Stimulated activated CD4-positive, alpha-beta T cell treated with anti-CD3 and anti-CD28 coated beads, TNF-alpha, amount 100 ng/mL, for 48 hours (primary cell): ENCODE results near the gene CAMK1G.

Source experiments
- DNase-seq, 3 donors: peaks; one replicate each; pipeline ENCODE4 v3.0.0-alpha.2; 2020; ENCODE audit warnings: low read depth in 3 of 3

Gene CAMK1G

DNA sequence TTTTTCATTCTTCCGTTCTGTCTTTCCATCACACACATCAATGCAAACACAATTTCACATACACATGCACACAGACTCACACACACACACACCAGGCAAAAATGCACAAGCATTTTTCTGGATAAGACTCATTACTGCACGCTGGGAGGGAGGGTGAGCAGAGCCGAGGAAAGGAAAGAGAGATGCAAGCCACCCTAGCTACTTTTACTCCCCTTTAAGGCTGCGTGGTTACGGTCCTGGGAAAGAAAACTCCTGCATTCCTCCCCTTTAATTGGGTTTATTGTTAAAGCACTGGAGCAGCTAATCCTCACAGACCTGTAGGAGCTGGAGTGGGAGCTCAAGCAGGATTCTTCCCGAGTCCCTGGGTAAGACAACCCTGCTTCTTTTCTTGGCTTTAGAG, at the start of gene CAMK1G:
Gene CAMK1G, plus strand, starts transcription at position 307 of the 400 bp plus-strand sequence. CDS start 11,270 bp downstream, outside the sequence.
- no peak for DNase-seq

DNA sequence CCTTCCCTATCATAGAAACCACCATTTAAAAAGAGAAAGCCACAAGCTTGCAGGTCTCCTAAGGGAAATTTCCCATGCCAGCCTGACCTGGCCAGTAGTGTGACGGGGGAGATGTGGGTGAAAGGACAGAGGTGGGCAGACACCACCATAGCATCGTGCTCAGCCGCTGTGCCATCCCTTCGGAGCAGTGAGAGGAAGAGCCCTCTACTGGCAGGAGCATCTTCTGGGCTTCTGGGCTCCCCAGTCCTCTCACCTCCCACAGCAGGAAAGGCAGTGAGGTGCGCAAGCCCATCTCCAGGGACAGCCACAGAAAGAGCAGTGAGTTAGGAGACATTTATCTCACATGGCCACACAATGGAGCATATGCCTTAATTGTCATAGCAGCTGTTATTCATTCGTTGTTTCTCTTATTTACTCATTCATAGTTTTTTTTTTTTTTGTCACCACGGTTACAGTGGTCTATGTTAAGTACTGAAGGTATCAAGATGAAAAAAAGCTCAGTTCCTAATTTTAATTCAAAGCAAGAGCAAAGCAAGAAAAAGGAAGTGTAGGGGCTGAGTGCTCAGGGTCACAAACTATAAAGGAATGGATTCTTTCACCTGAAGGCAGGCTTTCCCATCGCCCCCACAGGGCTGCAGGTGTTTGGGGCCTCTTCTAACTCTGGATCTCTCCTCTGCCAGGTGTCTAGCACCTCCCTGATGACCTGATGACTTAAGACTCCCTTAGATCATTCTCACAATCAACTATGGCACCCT, 48.8 kb upstream of the CAMK1G start:
- no peak for DNase-seq

DNA sequence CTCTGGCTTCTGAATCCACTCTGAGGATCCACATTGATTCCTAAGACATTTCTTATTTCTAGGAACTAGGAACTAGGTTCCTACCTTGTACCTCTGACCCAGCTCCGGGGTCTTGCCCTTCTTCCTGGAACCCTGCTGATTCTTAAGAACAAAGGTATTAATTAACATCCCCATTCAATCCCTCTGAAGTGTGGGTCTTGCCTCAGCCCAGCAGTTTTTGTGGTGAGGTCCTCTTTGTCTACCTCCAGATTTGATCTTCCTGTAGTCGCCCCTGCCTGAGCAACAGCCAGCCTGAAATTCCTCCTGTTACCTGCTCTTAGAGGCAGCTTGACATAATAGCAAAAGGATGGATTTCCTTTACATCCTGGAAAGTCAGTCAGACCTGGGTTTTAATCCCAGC, 46.7 kb upstream of the CAMK1G start:
- DNase-seq = no peak

DNA sequence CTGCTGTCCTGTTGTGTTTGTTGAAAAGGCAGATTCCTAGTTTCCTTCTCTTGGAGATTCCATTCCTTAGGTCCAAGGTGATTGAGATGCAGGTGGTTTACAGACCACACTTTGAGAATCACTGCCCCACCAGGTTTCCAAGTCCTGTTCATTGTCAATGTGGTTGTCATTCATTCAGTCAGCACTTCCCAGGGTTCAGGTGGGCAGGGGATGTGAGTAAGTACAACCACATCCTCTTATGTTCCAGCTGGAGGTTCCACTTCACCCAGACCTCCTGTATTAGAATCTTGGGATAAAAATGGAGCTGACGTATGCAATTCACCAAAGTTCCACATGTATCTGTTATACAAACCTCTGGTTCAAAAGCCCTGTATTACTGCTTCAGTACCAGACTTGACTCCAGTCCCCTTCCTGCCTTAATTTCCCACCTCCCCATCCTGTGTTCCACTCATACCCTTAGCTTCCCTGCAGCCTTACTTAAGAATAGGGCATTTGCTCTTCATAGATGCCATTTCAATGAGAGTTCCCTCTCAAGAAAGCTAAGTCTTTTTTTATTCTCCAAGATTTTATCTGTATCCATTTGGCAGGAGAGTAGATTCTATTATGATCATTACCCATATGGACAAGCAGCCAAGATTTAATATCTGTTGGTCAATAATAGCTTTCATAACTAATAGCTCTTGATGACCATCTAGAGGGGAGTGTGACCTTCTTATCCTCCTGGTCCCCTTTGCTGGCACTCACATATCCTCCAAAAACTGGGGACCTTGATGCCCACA, 46.0 kb upstream of the CAMK1G start:
- DNase-seq = no peak

DNA sequence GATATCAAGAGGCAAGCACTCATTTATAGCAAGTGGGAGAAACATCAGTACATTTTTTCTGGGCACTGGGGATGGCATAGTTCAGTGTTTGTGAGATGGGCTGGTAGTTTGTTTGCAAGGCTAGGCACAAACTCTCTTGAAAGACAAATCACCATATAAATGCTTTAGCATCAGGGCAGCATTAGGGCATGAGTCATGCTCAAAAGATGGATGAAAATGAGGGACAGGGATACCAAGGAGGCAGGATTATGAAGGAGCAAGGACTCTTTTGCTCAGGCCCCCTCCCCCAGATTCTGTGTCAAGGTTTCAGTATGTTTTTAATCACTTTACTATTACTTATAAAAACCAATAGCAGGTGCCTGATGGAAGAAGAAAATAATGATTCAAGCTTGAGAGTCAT, 43.9 kb upstream of the CAMK1G start:
- no peak for DNase-seq

DNA sequence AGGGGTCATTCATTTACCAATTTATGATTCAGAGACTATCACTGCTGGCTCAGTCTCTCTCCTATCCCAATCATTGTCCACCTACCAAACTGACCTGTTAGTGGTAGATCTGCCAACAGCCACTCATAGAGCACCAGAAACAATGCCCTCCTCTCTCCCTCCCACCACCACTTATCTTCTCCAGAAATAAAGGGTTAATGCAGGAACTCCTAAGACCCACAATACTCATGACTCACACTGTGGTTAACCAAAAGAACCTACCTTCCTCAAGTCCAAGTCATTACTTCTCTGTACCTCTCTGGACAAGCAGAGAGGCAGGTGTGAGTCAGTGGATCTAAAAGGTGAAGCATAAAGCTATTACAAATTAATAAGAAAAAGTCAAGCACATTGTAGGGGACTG, 40.9 kb upstream of the CAMK1G start:
- DNase-seq = no peak

DNA sequence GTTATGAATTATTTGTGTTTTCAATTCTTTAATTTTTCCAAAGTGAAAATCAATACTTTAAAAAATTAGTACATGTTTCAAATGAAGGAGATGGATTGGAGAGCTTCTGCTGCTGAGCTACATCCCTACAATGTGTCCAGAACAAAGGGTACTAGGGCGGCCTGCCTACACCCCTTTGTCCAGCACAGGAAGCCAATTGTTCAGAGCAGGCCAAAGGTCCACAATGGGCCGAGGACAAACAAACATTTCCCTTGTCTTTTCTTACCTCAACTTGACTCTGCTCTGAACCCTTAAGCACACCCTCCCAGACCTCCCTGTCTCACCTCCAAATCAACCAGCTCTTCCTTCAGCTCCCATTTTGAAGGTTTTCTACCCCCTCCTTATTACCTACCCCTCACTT, 39.4 kb upstream of the CAMK1G start:
- DNase-seq = no peak

DNA sequence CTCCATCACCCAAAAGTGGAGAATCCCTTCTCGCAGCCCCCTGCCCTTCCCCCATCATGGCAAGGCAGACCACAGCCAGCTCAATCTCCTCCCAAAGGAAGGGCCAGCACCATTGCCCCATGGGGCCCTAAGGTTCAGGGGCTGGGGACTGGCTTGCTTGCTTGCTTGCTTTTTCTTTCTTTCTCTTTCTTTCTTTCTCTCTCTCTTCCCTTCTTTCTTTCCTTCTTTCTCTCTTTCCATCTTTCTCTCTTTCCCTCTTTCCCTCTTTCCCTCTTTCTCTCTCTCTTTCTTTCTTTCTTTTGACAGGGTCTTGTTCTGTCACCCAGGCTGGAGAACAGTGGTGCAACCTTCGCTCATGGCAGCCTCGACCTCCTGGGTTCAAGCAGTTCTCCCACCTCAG, 38.1 kb upstream of the CAMK1G start:
- DNase-seq = no peak

DNA sequence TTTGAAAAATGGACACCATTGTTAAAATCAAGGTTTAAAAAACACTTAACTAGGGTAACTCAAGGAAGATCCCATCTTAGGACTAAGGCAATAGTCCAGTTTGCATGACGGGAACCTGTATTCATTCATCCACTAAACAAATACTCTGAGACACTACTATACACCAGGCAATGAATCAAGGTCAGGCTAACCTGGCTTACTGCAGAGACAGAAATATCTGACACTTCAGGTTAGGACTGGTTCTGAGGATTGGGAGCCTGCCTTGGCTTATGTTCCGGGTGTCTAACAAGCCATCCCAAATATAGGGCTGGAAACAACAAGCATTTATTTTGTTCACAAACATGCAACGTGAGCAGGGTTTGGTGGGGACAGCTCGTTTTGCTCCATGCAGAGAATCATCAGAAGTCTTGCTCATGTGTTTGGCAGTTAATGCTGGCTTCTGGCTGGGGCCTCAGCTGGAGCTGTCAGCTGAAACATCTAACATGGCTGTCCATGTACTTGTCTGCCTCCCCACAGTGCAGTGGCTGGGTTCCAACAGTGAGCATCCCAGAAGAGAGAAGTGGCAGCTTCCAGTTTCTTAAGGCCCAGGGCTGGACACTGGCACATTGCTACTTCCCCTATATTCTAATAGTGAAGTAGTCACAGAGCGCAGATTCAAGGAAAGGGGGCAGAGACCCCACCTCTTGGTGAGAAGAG, 37.0 kb upstream of the CAMK1G start:
- DNase-seq = no peak

DNA sequence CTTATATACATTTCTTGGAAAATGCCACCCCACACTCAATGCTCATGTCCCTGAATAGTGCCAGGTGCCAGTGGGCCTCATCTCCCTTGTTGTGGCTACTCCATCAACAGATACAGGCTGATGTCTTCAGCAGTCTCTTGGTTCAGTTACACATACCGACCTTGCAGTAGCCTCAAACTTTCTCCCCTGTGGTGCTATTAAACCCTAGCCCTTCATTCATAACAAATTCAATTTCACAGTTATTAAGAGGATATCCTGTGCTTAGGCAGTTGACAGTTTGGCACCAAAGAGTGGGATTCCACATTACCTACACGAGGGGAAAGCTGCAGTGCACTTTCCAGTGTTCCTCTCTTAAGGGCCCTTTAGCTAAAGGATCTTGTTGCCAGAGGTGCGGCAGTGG, 35.9 kb upstream of the CAMK1G start:
- no peak for DNase-seq

DNA sequence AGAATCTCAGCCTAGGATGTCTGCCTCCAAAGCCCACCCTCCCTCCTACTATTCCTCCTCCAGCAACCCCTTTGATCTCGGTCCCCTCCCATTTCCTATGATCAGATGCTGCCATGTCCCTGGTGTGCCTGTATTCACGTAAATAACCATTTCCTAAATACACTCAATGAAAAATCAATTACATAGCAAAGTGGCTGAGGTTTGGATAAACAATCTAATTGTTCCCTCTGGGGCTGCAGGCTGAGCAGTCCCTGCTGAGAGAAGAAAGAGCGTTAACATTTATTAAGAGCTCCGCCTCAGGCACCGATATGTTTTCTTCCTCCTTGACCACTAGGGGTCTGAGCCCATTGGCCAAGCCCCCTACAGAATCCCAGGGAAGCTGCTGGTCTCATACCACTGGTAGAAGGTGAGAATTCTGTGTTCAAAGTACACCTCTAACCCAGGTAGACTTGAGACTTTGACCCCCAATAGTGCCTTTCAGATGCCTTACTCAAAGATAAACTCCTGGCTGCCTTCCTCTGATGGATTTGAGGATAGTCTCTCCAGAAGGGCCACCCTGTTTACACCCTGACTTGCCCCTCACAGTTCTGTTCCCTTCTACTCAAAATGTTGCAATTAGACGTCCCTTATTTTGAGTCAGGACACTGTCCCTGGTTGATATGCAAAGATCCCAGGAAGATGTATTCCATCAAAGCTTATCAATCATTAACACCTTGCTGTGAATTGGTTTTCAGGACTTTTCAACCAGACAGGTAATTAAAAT, 33.9 kb upstream of the CAMK1G start:
- DNase-seq = no peak

DNA sequence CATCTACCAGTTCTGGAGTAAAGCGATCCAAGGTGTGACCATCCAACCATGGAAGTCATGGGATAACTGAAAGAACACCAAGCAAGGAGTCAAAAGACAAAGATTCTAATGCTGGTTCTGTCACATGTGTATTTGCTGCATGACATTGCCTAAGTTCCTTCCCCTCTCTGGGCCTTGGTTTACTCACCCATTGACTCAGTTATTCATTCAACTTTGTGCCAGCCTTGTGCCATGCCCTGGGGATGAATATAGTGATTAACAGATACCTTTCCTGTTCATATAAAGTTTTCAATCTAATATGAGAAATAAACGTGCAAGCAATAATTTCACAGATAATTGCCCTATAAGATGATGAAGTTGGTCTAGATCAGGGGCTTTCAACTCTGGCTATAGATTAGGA, 33.0 kb upstream of the CAMK1G start:
- DNase-seq = no peak

DNA sequence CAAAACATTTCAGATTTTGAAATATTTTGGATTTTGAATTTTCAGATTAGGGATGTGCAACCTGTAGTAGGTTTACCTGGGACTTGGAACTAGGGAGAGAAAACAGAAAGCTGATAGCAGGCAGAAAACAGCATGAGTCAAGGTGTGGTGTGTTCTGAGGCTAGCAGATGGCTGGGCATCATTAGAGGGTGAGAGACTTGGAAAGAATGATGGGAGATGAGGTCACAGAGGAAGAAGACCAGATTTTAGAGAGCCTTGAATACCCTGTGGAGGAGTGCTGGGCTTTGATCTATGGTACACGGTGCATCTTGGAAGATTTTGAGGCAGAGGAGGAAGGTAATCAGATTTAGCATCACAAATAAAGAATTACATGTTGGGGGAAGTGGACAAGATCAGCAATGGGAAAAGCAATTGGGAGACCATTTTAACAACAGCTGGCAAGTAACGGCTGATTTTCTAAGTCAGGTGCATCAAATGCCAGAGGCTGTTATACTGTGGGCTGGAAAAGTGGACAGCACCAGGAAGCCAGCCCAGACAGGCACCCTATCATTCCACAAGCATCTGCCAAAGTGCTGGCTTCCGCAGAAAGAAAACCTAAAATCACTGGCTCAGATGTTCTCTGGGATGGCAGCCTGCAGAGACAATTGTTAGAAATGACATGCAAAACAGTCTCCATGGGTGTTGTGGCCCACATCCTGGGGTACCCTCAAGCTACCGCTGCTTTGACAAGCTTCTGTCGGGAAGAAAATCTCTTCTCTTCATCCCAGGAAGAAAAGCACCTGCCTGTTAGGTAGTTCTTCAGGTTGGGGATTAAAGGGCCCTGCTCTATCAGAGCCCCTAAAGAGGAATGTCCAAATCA, 30.9 kb upstream of the CAMK1G start:
- no peak for DNase-seq

DNA sequence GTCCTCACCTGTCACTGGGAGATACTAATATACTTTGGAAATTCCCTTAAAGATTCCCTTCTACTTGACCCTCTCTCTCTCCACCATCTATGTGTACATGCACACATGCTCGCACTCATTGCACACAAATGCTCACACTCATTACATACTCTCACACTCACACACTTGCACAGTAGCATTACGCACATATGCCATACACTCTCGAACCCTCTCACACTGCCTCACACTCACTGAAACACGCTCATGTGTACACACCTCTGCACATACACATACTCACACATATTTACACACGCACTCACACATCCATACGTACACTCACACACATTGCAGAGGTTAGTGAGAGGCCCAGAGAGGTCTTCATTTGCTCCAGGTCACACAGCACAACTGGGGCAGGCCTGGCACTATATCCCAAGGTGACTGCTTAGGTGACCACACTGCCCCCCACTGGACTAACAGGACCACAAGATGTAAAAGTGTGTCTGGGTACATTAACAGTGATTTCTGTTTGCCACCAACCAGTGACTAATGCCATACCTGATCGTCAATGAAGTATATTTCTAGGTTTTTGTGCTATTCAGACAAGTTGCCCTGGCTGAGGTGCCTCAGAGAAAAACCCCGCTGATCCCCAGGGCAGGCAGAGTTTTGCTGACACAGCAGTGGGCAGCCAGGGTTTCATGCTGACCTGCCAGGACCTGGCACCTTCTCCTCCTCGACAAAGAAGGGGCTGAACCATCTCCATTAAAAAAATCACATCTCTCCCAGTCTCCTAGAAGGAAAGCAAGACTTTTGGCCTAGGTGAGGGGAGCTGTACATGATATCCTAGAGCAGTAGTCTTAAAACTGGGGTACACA, 28.5 kb upstream of the CAMK1G start:
- DNase-seq = no peak

DNA sequence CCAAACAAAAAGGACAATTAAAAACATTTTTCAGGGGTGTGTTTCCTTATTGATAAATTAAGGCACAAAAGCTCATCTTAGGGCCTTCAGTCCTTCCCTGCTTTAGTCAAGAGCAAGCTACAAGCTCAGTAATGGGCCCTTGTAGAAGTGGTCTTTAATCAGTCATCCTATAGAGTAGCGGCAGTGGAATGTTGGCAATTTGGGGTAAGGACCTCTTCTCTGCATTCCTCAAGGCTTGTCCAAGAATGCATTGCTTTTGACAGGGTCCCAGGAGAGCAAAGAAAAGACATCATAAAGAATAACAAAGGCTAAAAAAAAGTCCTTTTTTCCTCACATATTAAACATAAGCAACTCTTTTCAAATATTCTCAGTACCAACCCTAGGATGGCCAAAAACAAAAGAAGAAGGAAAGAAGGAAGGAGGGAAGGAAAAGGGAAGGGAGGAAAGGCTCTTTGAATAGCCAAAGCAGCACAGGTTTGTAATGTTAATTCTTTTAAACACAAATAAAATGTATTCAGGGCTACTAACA, 27.3 kb upstream of the CAMK1G start:
- no peak for DNase-seq

DNA sequence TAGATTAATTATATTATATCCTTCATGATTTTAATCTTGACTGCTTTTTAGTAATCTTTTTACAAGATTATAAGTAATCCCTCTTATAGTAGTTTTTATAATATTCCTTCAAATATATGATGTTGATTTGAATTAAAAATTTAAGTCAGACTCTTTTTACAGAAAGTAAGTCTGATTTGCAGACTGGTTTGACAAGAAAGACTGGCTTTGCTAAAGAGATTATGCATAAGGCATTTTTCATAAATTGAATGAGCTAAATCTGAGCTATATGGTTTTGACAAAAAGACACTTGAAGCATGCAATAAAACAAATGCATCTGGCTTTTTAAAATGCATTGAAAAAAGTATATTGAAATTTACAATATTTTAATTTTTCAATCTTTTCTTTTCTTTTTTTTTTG, 26.3 kb upstream of the CAMK1G start:
- no peak for DNase-seq

DNA sequence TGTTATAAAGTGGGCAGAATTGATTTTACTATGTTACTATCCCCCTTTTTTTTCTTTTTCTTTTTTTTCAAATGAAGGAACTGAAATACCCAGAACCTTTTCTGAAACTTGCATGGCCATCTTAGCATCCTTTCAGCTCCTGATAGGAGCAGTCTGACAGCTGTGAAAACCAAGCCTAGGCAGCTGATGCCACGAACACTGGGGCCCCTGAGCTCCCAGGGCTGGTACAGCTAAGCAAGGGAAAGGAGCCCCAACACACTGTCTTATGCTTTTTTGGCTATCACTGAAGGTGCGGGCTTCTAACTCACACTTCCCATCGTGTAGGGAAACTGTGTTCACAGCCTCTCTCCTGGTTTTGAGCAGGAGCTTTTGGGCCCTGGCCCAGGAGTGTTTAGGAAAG, 23.0 kb upstream of the CAMK1G start:
- DNase-seq = no peak

DNA sequence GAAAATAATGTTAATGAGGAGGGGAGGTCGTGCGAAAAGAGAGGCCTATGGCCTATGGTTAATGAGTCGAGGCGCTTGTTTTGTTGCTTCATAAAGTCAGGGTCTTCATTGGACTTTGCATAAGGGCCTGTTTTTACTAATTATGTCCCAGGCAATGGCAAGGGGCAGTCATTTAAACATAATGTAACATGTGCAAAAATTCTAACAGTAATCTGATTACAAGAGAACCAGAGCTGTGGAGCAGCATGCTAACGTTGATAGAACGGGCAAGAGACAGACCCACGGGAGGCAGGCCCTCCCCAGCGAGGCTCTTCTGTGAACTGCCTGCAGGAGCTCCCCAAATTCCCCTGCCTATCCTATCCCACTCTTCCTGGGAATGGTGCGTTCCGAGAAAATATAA, 22.6 kb upstream of the CAMK1G start:
- no peak for DNase-seq

DNA sequence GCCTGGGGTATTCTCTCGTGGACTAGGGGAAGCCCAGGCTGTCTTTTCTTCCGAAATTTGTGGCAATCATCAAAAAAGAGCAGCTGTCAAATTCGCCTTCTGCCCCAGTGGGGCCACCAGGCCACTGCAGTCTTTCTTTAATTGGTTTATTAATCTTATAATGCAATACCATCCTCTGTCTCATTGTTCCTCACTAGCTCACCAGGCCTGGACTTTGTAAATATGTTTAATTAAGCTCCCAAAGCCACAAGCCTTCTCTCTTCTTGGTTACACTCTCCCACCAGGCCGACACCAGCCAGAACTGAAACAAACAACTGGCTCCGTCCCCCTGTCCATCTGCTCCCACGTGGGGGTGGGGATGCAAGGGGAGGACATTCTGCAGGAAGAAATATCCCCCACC, 22.0 kb upstream of the CAMK1G start:
- DNase-seq = no peak

DNA sequence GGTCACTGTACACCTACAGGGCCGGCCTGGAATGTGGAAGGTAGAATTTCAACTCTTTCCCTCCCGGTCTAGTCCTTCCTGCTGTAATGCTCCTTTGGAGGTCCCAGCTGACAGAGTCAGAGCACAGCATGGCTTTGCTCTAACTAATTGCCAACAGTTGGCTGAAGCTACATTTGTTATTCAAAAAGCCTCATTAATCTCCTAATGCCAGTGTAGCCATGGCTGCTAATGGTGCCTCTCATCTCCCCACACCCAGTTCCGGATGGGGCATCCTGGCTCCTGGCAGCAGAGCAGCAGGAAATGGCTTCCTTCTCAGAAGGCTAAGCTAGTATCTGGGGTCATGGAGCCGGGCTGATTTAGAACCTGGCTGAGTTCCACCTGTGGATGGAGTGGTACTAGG, 18.7 kb upstream of the CAMK1G start:
- DNase-seq = no peak
